Measurements from ENCODE around the gene ZNF480. TPM values are rescaled to one million over a fixed set of nuclear protein-coding genes. Genes with fewer than 3 reads are reported as not detected.
A peak's percentile ranks its signal among the peaks of the same experiment; 100 is the strongest.

The ZNF480 gene
- total RNA-seq (2014; rRNA removed) (7.3 and 9.6 TPM in 2 replicates), Bru-seq, nascent RNA (percentile 81 among the genes with signal in this experiment), BruChase-seq, experiment 1, labeled RNA remaining after a 6-hour chase (percentile 79 among the genes with signal in this experiment), BruChase-seq, experiment 2, labeled RNA remaining after a 2-hour chase (percentile 84 among the genes with signal in this experiment)
- long read RNA-seq, full-length matches to known transcripts = 3 of 29 reads
- long read RNA-seq, partial matches to known transcripts = 16 of 29 reads
- long read RNA-seq, other reads (novel, unspliced or antisense) = 10 of 29 reads

DNA sequence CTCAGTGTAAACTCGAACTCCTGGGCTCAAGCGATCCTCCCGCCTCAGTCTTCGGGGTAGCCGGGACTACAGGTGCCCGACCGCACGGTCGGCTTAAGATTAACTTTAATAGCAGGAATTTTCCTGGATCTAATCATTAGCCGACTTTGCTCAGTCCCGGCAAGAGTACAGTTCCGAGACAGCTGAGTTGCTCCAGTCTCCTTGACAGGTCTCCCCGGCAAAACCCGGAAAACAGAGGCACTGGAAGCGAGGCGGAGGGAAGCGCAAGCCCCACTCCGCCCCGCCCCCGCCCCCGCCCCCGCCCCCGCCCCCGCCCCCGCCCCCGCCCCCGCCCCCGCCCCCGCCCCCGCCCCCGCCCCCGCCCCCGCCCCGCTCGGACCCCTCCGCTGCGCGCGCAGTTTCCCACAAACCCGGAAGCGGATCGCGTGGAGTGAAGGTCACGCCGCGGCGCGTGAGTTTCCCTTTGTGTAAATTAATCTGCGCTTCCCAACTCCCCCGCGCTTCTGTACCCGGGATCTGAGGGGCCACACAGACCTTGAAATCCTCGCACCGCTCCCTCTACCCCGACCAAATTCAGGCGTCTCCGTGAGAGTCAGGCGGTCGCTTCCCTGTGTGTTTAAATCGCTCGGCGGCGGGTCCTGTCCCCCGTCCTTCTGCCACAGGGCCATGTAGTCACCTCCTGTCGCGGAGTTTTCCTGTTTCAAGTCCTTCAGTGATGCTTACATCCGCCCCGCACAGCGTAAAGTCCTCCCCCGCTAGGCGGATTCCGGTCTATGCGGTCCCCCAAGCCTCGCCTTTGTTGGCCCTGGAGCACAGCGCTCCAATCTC lies at the start of gene ZNF480:
ZNF480 (plus strand) TSS at position 397 of the 828 bp plus-strand sequence. CDS start 3,244 bp downstream, outside the sequence.
- DNase-seq (peak; percentile 74), ATAC-seq (peak; percentile 88)
- H3K4me2 ChIP-seq (ENCODE audit: low read length) = peak within 1 kb of the TSS; percentile 97
- H3K79me2 ChIP-seq (ENCODE audit: low read length) = peaks cover 9% of the 10 kb centered on the region
- H3K4me1 ChIP-seq (ENCODE audit: insufficient read depth, low read length) = peaks cover 5% of the 10 kb centered on the region; the same call in 1 of the 2 replicates
- ChIA-PET CTCF (interaction anchor here (0.5 to 0.6 kb wide), 2 partner anchors 41 to 243 kb away, joined by 3 to 14 read pairs; no protein-coding TSS in a partner anchor), POLR2A (ENCODE audit: unreplicated experiment) (no interaction called here)
- TF ChIP-seq CTCF (conservative IDR thresholded peaks at IDR 0.05; ENCODE audit: low read depth, low read length) (no peak), EZH2 (IDR thresholded peaks at IDR 0.05; ENCODE audit: low read length, unreplicated experiment) (no peak), EZH2phosphoT487 (IDR thresholded peaks at IDR 0.05; ENCODE audit: borderline replicate concordance, low read length) (no peak)
- no peaks in the 10 kb centered on the region for H3F3A ChIP-seq (ENCODE audit: low read length, unreplicated experiment)
- H3K27me3 ChIP-seq (ENCODE audit: low read length) = no peaks in the 10 kb centered on the region
- H3K27ac ChIP-seq (ENCODE audit: low read length) = peak within 1 kb of the TSS; percentile 61
- no peaks in the 10 kb centered on the region for H4K20me1 ChIP-seq (ENCODE audit: low read length)
- intact Hi-C loops (cut with micrococcal nuclease) = loop anchor here (1.0 kb wide), 1 partner anchor 28 kb away; the partner anchor contains the start of gene ZNF766
- H3K9me3 ChIP-seq (ENCODE audit: low read length) = peaks cover 26% of the 10 kb centered on the region
- peak within 1 kb of the TSS; percentile 90 for H3K9ac ChIP-seq (ENCODE audit: low read length)
- no peaks in the 10 kb centered on the region for H3K9me2 ChIP-seq (replicated peaks; ENCODE audit: low read length)
- peak within 1 kb of the TSS; percentile 82 for H3K4me3 ChIP-seq (ENCODE audit: low read length)
- H3K36me3 ChIP-seq (ENCODE audit: low read depth, low read length) = peaks cover 40% of the 10 kb centered on the region
- H2AFZ ChIP-seq (ENCODE audit: low read length) = peak within 1 kb of the TSS; percentile 95
- BruUV-seq (replicated peaks) = TSS peak; percentile 90

DNA sequence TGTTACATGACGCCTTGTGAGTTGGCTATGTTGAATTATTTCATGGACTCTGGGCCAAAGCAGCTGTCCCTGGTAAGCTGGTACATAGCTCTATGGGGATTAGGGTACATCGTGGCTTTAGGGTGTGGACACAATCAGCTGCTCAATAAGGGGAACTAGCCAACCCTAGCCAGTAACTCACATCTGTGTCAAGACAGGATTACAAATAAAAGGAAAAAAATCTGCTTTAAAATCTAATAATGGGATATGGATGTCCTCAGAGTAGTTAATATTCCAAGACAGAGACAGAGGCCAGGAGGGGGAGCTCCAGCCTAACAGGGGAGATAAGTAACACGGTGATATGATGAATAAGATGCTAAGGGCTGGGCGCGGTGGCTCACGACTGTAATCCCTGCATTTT lies 48.7 kb upstream of the ZNF480 start:
- Histone ChIP-seq H3F3A (ENCODE audit: low read length, unreplicated experiment) (no peaks in the 10 kb centered on the region), H3K4me1 (ENCODE audit: insufficient read depth, low read length) (no peaks in the 10 kb centered on the region), H2AFZ (ENCODE audit: low read length) (no peak overlapping the region), H3K9me3 (ENCODE audit: low read length) (peaks cover 15% of the 10 kb centered on the region; the same call in 1 of the 2 replicates), H3K9ac (ENCODE audit: low read length) (no peak overlapping the region), H3K4me2 (ENCODE audit: low read length) (no peak overlapping the region), H3K27ac (ENCODE audit: low read length) (no peak overlapping the region), H3K36me3 (ENCODE audit: low read depth, low read length) (no peaks in the 10 kb centered on the region), H3K9me2 (replicated peaks; ENCODE audit: low read length) (no peaks in the 10 kb centered on the region), H4K20me1 (ENCODE audit: low read length) (no peaks in the 10 kb centered on the region), H3K79me2 (ENCODE audit: low read length) (no peaks in the 10 kb centered on the region), H3K4me3 (ENCODE audit: low read length) (no peak overlapping the region), H3K27me3 (ENCODE audit: low read length) (no peaks in the 10 kb centered on the region)
- TF ChIP-seq CTCF (conservative IDR thresholded peaks at IDR 0.05; ENCODE audit: low read depth, low read length) (peak; percentile 65), EZH2phosphoT487 (IDR thresholded peaks at IDR 0.05; ENCODE audit: borderline replicate concordance, low read length) (no peak)
- intact Hi-C loops (cut with micrococcal nuclease) = loop anchor here (1.0 kb wide), 1 partner anchor 500 kb away; no protein-coding TSS in a partner anchor
- POLR2A ChIA-PET (ENCODE audit: unreplicated experiment) = no interaction called here
- ATAC-seq = peak; percentile 73
- DNase-seq = peak; percentile 60
- BruUV-seq (replicated peaks) = no TSS peak
- CTCF ChIA-PET = no interaction called here

Data from PC-3 (cell line).